CD4-positive, alpha-beta T cell (primary cell): ENCODE data around the gene POLDIP3. TPM values are rescaled to one million over a fixed set of nuclear protein-coding genes. Genes with fewer than 3 reads are reported as not detected.

Experiments
- ATAC-seq: fragments of 200-7000 bp; cut with Tn5 transposase; one replicate; pipeline ENCODE4 v1.10.0; 2022; ENCODE audit warnings: mild to moderate bottlenecking; ENCODE audit not compliant: poor library complexity
- CTCF ChIA-PET: fragments of 350-600 bp; sonication (Branson Sonifier 250); formaldehyde crosslinking; loops from one replicate; lab custom pipeline; 2021; ENCODE audit warnings: antibody characterized with exemption, inconsistent platforms; lab: Charles Lee
- POLR2A ChIA-PET: fragments of 350-600 bp; sonication (Branson Sonifier 250); formaldehyde crosslinking; loops from one replicate; lab custom pipeline; 2021; ENCODE audit warnings: antibody characterized with exemption, inconsistent platforms; lab: Charles Lee
- DNase-seq, 14 experiments: peaks; one replicate each; pipeline ENCODE4 v3.0.0-alpha.2; 2013 to 2020; ENCODE audit warnings: mixed read lengths in 2 of 14
- H3K27ac ChIP-seq, 2 donors: one replicate each; pipeline versions ENCODE4 v1.5.1 to v1.7.0; 2013; ENCODE audit warnings: low read length in 2 of 2, low read depth in 1 of 2, mild to moderate bottlenecking in 1 of 2
- H3K27me3 ChIP-seq, 2 experiments: 1 replicate in 1 of 2; 2 replicates in 1 of 2; pipeline versions ENCODE4 v1.6.1 to v1.7.0; 2013; ENCODE audit warnings: low read length in 2 of 2, control low read depth in 1 of 2, mild to moderate bottlenecking in 1 of 2, moderate library complexity in 1 of 2; ENCODE audit not compliant: insufficient read depth in 2 of 2, control insufficient read depth in 1 of 2
- H3K36me3 ChIP-seq: one replicate; pipeline ENCODE4 v1.6.1; 2013; ENCODE audit warnings: low read length, control low read depth; ENCODE audit not compliant: insufficient read depth
- H3K4me1 ChIP-seq: one replicate; pipeline ENCODE4 v1.6.1; 2013; ENCODE audit warnings: low read length, control low read depth; ENCODE audit not compliant: insufficient read depth
- H3K4me3 ChIP-seq: one replicate; pipeline ENCODE4 v1.5.1; 2013; ENCODE audit warnings: mild to moderate bottlenecking, low read length, moderate library complexity
- H3K9me3 ChIP-seq, 2 experiments: 1 replicate in 1 of 2; 2 replicates in 1 of 2; pipeline versions ENCODE4 v1.6.1 to v1.7.0; 2013; ENCODE audit warnings: low read length in 2 of 2, mild to moderate bottlenecking in 2 of 2, control low read depth in 1 of 2, moderate library complexity in 1 of 2; ENCODE audit not compliant: control insufficient read depth in 1 of 2, insufficient read depth in 1 of 2
- H3K27ac Mint-ChIP-seq: one replicate; pipeline ENCODE4 v1.8.0; 2020; ENCODE audit warnings: mixed read lengths
- H3K27me3 Mint-ChIP-seq: one replicate; pipeline ENCODE4 v1.8.0; 2021; ENCODE audit warnings: mixed read lengths
- H3K36me3 Mint-ChIP-seq: one replicate; pipeline ENCODE4 v1.8.0; 2021; ENCODE audit warnings: low read depth, mixed read lengths
- H3K4me1 Mint-ChIP-seq: one replicate; pipeline ENCODE4 v1.8.0; 2021; ENCODE audit warnings: low read depth, mixed read lengths
- H3K4me3 Mint-ChIP-seq: one replicate; pipeline ENCODE4 v1.8.0; 2020; ENCODE audit warnings: mild to moderate bottlenecking, mixed read lengths
- H3K9me3 Mint-ChIP-seq: one replicate; pipeline ENCODE4 v1.8.0; 2020; ENCODE audit warnings: mixed read lengths
- intact Hi-C, 2 experiments: fragments of 100-400 bp; cut with DNase I in 1 of 2; cut with micrococcal nuclease in 1 of 2; formaldehyde crosslinking; loops; one replicate each; pipeline versions ENCODE4 v1.15.1 to v1.9.0; 2023 to 2025; cut with DNase I, micrococcal nuclease
- total RNA-seq, 174 experiments: library from RNA in 2 of 174; stranded (reverse) in 2 of 174; gene quantifications; one replicate each; pipeline ENCODE4 v1.2.3 and lab custom pipeline; 2021 to 2026
- TF ChIP-seq, protein P1 (sequence below): fragments of 200-600 bp; IDR thresholded peaks from one replicate; pipeline ENCODE4 v1.8.0; 2022; ENCODE audit warnings: antibody characterized with exemption, mild to moderate bottlenecking

The POLDIP3 gene
- total RNA-seq, 2 experiments from 2014 or later, result 77.7 to 80.7 TPM

DNA sequence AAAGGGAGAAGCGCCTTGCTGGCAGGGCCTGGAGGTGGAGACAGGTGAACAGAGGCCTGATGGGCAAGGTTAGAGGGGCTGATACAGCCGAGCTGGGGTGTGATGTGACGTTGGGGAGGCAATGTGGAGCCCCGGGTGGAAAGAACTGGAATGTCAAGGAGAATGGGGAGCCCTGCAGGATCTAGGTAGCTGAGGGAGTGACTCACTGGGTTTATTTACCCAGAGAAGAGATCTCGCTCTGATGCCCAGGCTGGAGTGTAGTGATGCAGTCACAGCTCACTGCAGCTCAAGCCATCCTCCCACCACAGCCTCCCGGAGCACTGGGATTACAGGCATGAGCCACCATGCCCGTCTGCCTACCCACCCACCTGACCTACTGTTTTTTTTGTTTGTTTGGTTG is 36.5 kb upstream of the POLDIP3 start:
- H3K4me1 ChIP-seq, result peaks cover 34% of the 10 kb centered on the region
- H3K4me3 ChIP-seq, result no peak overlapping the region
- no peak for DNase-seq
- Mint-ChIP-seq H3K36me3 (peaks cover 5% of the 10 kb centered on the region), H3K9me3 (no peaks in the 10 kb centered on the region), H3K27me3 (no peaks in the 10 kb centered on the region), H3K27ac (peak overlapping the region; percentile 49), H3K4me3 (peak overlapping the region; percentile 65), H3K4me1 (peaks cover 14% of the 10 kb centered on the region)
- peaks cover 3% of the 10 kb centered on the region for H3K36me3 ChIP-seq
- H3K9me3 ChIP-seq, result no peaks in the 10 kb centered on the region
- ATAC-seq, result no peak
- peaks cover 0 to 2% of the 10 kb centered on the region in 2 experiments for H3K27me3 ChIP-seq
- no peak overlapping the region for H3K27ac ChIP-seq
- TF ChIP-seq, protein P1, sequence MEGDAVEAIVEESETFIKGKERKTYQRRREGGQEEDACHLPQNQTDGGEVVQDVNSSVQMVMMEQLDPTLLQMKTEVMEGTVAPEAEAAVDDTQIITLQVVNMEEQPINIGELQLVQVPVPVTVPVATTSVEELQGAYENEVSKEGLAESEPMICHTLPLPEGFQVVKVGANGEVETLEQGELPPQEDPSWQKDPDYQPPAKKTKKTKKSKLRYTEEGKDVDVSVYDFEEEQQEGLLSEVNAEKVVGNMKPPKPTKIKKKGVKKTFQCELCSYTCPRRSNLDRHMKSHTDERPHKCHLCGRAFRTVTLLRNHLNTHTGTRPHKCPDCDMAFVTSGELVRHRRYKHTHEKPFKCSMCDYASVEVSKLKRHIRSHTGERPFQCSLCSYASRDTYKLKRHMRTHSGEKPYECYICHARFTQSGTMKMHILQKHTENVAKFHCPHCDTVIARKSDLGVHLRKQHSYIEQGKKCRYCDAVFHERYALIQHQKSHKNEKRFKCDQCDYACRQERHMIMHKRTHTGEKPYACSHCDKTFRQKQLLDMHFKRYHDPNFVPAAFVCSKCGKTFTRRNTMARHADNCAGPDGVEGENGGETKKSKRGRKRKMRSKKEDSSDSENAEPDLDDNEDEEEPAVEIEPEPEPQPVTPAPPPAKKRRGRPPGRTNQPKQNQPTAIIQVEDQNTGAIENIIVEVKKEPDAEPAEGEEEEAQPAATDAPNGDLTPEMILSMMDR, result no peak
- ChIA-PET CTCF (no interaction called here), POLR2A (no interaction called here)
- intact Hi-C loops, result no loop called here

DNA sequence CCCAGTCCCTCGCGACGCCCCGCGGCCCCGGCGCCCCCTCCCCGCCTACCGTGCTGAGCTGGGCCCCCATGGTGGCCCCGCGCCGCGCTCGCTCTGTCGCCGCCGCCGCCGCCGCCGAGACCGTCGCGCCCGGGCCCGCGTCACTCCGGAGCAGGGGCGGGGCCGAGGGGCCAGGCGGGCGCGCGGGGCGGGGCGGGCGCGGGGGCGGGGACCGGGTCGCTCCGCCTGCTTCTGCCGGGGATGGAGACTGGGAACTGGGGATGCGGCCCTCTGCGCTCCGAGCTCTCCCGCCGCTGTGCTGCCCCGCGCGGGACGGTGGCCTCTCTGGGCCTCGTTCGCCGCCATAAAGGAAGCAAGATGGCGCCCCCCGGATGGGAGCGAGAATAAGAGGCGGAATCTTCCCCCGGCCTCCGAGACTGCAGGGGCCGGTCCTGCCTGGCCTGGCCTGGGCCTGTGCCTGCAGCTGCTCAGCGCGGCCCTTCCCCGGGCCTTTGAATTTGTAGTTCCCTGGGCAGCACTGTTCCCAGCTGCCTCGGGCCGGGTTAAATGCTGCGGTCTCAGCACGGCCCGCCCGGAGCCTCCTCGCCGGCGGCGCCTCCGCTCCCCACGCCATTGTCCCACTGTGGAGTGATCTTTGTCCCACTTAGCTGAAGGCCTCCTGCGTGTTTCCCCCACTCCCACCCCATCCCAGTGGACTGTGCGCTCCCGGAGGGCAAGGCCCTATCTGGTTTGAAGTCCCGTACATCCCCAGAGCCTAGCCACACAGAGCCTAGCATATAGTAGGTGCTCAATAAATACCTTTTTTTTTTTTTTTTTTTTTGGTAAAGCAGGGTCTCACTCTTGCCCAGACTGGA is 34.8 kb upstream of the POLDIP3 start, which contains the start of gene CYB5R3:
Gene CYB5R3, minus strand, starts transcription at position 147 of the 854 bp plus-strand sequence. Its CDS starts 77 bp downstream, at position 70.
- CTCF ChIA-PET, result no interaction called here
- Mint-ChIP-seq H3K27ac (peak within 1 kb of the TSS; percentile 98), H3K9me3 (no peaks in the 10 kb centered on the region), H3K4me1 (peaks cover 27% of the 10 kb centered on the region), H3K27me3 (no peaks in the 10 kb centered on the region), H3K36me3 (peaks cover 5% of the 10 kb centered on the region), H3K4me3 (peak within 1 kb of the TSS; percentile 99)
- POLR2A ChIA-PET, result interaction anchor here (0.8 to 4.9 kb wide), 8 partner anchors 29 to 1181 kb away, joined by 3 to 58 read pairs (median 3); partner anchors contain the start of genes ACO2, ARFGAP3, EFCAB6 and PACSIN2
- Histone ChIP-seq H3K27ac (peak within 1 kb of the TSS; percentile 38 to 66), H3K36me3 (peaks cover 3% of the 10 kb centered on the region), H3K4me1 (peaks cover 49% of the 10 kb centered on the region), H3K4me3 (peak within 1 kb of the TSS; percentile 82), H3K27me3 (peaks cover 0 to under 1% of the 10 kb centered on the region in 2 experiments), H3K9me3 (no peaks in the 10 kb centered on the region)
- ATAC-seq (peak; percentile 76), DNase-seq (peak; percentile 50 to 88 (median 72))
- TF ChIP-seq, protein P1, result no peak
- intact Hi-C loops, result loop anchor here (1.0 to 2.0 kb wide), 2 partner anchors 35 kb away; partner anchors contain the start of gene POLDIP3 (in 2 of the 2)

- H3K9me3 Mint-ChIP-seq, result no peaks in the 10 kb centered on the region
- peak overlapping the region; percentile 98 for H3K27ac Mint-ChIP-seq
- DNase-seq (peak in 11 of 14 experiments; percentile 11 to 65 (median 25)), ATAC-seq (peak; percentile 42)
- Histone ChIP-seq H3K4me1 (peaks cover 56% of the 10 kb centered on the region), H3K27ac (peak overlapping the region; percentile 22 to 36), H3K9me3 (no peaks in the 10 kb centered on the region), H3K36me3 (peaks cover 3% of the 10 kb centered on the region), H3K27me3 (no peaks in the 10 kb centered on the region), H3K4me3 (peak overlapping the region; percentile 68)
- H3K36me3 Mint-ChIP-seq, result peaks cover 10% of the 10 kb centered on the region
- POLR2A ChIA-PET, result interaction anchor here (0.7 to 4.9 kb wide), 9 partner anchors 28 to 1180 kb away, joined by 3 to 58 read pairs (median 3); partner anchors contain the start of genes ACO2, ARFGAP3, EFCAB6 and PACSIN2
- CTCF ChIA-PET, result no interaction called here
- H3K4me1 Mint-ChIP-seq, result peaks cover 32% of the 10 kb centered on the region
- H3K4me3 Mint-ChIP-seq, result peak overlapping the region; percentile 99
- TF ChIP-seq, protein P1, result no peak
- intact Hi-C loops, result loop anchor here (1.0 to 2.0 kb wide), 2 partner anchors 34 kb away; partner anchors contain the start of gene POLDIP3 (in 2 of the 2)
- no peaks in the 10 kb centered on the region for H3K27me3 Mint-ChIP-seq
Measured at GRCh38 chr22:42648368-42649245, 33.9 kb upstream of the POLDIP3 start.
